HuH-7.5 (cell line): ENCODE measurements around the gene SLC6A12.
"Not testable (repeated sequence)": the region's sequence is repeated elsewhere in the genome, so short reads cannot be mapped to it uniquely, and the experiment has no call there.

ENCODE experiments used
- DNase-seq: peaks from one replicate; pipeline ENCODE4 v3.0.0; 2011; ENCODE audit warnings: low spot score

The SLC6A12 gene

GRCh38 chr12:214003-214741, at the start of gene SLC6A12:
SLC6A12 (minus strand) TSS chr12:214157; CDS start chr12:209986, 4,171 bp downstream.
- DNase-seq = no peak

- no peak for DNase-seq
Measured at GRCh38 chr12:263574-263973, 49.6 kb upstream of the SLC6A12 start.

- DNase-seq = no peak
Measured at GRCh38 chr12:262817-263216, 48.9 kb upstream of the SLC6A12 start, which contains the start of gene SLC6A13. SLC6A13 (minus strand) TSS chr12:262836; CDS start chr12:260052, 2,784 bp downstream.

GRCh38 chr12:262113-262512, 48.2 kb upstream of the SLC6A12 start:
- DNase-seq = no peak

- DNase-seq = no peak
Measured at GRCh38 chr12:257521-258321, 43.8 kb upstream of the SLC6A12 start.

- DNase-seq = no peak
Measured at GRCh38 chr12:256958-257357, 43.0 kb upstream of the SLC6A12 start.

GRCh38 chr12:256225-256624, 42.3 kb upstream of the SLC6A12 start:
- no peak for DNase-seq

- no peak for DNase-seq
Measured at GRCh38 chr12:254912-255311, 41.0 kb upstream of the SLC6A12 start.

- DNase-seq = no peak
Measured at GRCh38 chr12:254039-254438, 40.1 kb upstream of the SLC6A12 start.

GRCh38 chr12:253116-253831, 39.3 kb upstream of the SLC6A12 start:
- no peak for DNase-seq

- no peak for DNase-seq
Measured at GRCh38 chr12:252636-253035, 38.7 kb upstream of the SLC6A12 start.

- DNase-seq = no peak
Measured at GRCh38 chr12:247271-247670, 33.3 kb upstream of the SLC6A12 start.

GRCh38 chr12:243381-243780, 29.4 kb upstream of the SLC6A12 start:
- DNase-seq = no peak

- DNase-seq = no peak
Measured at GRCh38 chr12:242496-242895, 28.5 kb upstream of the SLC6A12 start.

- no peak for DNase-seq
Measured at GRCh38 chr12:241266-241665, 27.3 kb upstream of the SLC6A12 start.

- DNase-seq = no peak
Measured at GRCh38 chr12:240566-240965, 26.6 kb upstream of the SLC6A12 start.

- no peak for DNase-seq
Measured at GRCh38 chr12:238736-239398, 24.9 kb upstream of the SLC6A12 start.

GRCh38 chr12:238116-238515, 24.2 kb upstream of the SLC6A12 start:
- DNase-seq = no peak

- peak; percentile 71 for DNase-seq
Measured at GRCh38 chr12:237026-237815, 23.3 kb upstream of the SLC6A12 start.

GRCh38 chr12:236445-236844, 22.5 kb upstream of the SLC6A12 start:
- no peak for DNase-seq

GRCh38 chr12:235967-236366, 22.0 kb upstream of the SLC6A12 start:
- not testable (repeated sequence) for DNase-seq
